ENCODE data around the gene CCSER2.

GRCh38 chr10:84510121-84510520, 181.7 kb downstream of the CCSER2 start:
- TF ChIP-seq CTCF (IDR thresholded peaks at IDR 0.05) (no peak), POLR2A (IDR thresholded peaks at IDR 0.05) (no peak)

Measured in right lobe of liver (tissue), 4 donors.